Endodermal cell (in vitro differentiated cells): Measurements from ENCODE around the gene CD81. TPM values are rescaled to one million over a fixed set of nuclear protein-coding genes. Genes with fewer than 3 reads are reported as not detected.
"Not testable (repeated sequence)": the region's sequence is repeated elsewhere in the genome, so short reads cannot be mapped to it uniquely, and the experiment has no call there.

Source experiments
- DNase-seq: peaks from one replicate; pipeline ENCODE4 v3.0.0-alpha.2; 2017
- H3K27ac ChIP-seq: 2 replicates; pipeline ENCODE4 v1.5.1; 2013; ENCODE audit warnings: mild to moderate bottlenecking, low read depth, low read length, moderate library complexity
- H3K27me3 ChIP-seq: 2 replicates; pipeline ENCODE4 v1.6.1; 2013; ENCODE audit warnings: mild to moderate bottlenecking, low read length, moderate library complexity; ENCODE audit not compliant: insufficient read depth, control insufficient read depth, poor library complexity, severe bottlenecking
- H3K36me3 ChIP-seq: 2 replicates; pipeline ENCODE4 v1.7.0; 2013; ENCODE audit warnings: mild to moderate bottlenecking, low read length, moderate library complexity; ENCODE audit not compliant: control insufficient read depth, insufficient read depth
- H3K4me1 ChIP-seq: one replicate; pipeline ENCODE4 v1.7.0; 2013; ENCODE audit warnings: low read length; ENCODE audit not compliant: control insufficient read depth, insufficient read depth
- H3K4me3 ChIP-seq: 2 replicates; pipeline ENCODE4 v1.5.1; 2013; ENCODE audit warnings: mild to moderate bottlenecking, low read length, moderate library complexity
- H3K9ac ChIP-seq: 2 replicates; pipeline ENCODE4 v1.6.1; 2013; ENCODE audit warnings: mild to moderate bottlenecking, low read length, moderate library complexity; ENCODE audit not compliant: poor library complexity, severe bottlenecking; ENCODE audit errors: extremely low read depth
- H3K9me3 ChIP-seq: 2 replicates; pipeline ENCODE4 v1.6.1; 2013; ENCODE audit warnings: mild to moderate bottlenecking, low read length, moderate library complexity; ENCODE audit not compliant: control insufficient read depth
- H3K27ac Mint-ChIP-seq: 2 replicates; pipeline ENCODE4 v1.8.0; 2020; ENCODE audit warnings: mixed read lengths
- H3K27me3 Mint-ChIP-seq: 2 replicates; pipeline ENCODE4 v1.8.0; 2021; ENCODE audit warnings: mild to moderate bottlenecking, mixed read lengths; ENCODE audit not compliant: insufficient read depth
- H3K36me3 Mint-ChIP-seq: 2 replicates; pipeline ENCODE4 v1.8.0; 2020; ENCODE audit warnings: low read depth, mixed read lengths
- H3K4me1 Mint-ChIP-seq: 2 replicates; pipeline ENCODE4 v1.8.0; 2020; ENCODE audit warnings: mixed read lengths
- H3K4me3 Mint-ChIP-seq: 2 replicates; pipeline ENCODE4 v1.8.0; 2020; ENCODE audit warnings: mild to moderate bottlenecking, moderate library complexity, mixed read lengths
- H3K9me3 Mint-ChIP-seq: 2 replicates; pipeline ENCODE4 v1.8.0; 2020; ENCODE audit warnings: mild to moderate bottlenecking, mixed read lengths
- CTCF ChIP-seq: fragments of 200-600 bp; sonication (generic); conservative IDR thresholded peaks from 2 replicates; pipeline ENCODE4 v1.5.0; 2021; ENCODE audit warnings: antibody characterized with exemption, mild to moderate bottlenecking
- WGBS, 2 experiments: methylation state at CpG; one replicate each; pipeline versions ENCODE4 v1.1.5 to v1.1.7; 2013; ENCODE audit warnings: missing lambda C conversion rate in 2 of 2, mixed read lengths in 1 of 2; ENCODE audit not compliant: insufficient coverage in 1 of 2, insufficient read length in 1 of 2; 5-methylcytosine and 5-hydroxymethylcytosine counted together
- total RNA-seq, 2 donors: library from RNA; stranded (reverse); fragmentation: NEBNext Ultra II Directional in 1 of 2; extraction: Animal tissue kit (Norgen Biotek cat#: 25700) in 1 of 2; gene quantifications; 2 replicates in 1 of 2; 3 replicates in 1 of 2; pipeline ENCODE4 v1.2.1, GENCODE V29; 2021

The CD81 gene
- total RNA-seq, 2 donors from 2014 or later = 275 to 331 TPM

GRCh38 chr11:2331404-2331803, 45.7 kb upstream of the CD81 start:
- 94% methylated on average over 4 of the region's 5 CpGs; no CpG with 5 or more reads in 1 of the 2 experiments for WGBS, 2 experiments
- H3K27ac Mint-ChIP-seq = no peak overlapping the region

GRCh38 chr11:2332569-2332968, 44.5 kb upstream of the CD81 start:
- H3K9me3 Mint-ChIP-seq = peaks cover 29% of the 10 kb centered on the region

More at GRCh38 chr11:2331404-2331803, 45.7 kb upstream of the CD81 start:
- Mint-ChIP-seq H3K4me1 (peaks cover under 1% of the 10 kb centered on the region), H3K27me3 (peaks cover 10% of the 10 kb centered on the region), H3K36me3 (peaks cover 10% of the 10 kb centered on the region), H3K9me3 (peaks cover 29% of the 10 kb centered on the region), H3K4me3 (no peak overlapping the region)
- no peak for DNase-seq
- no peaks in the 10 kb centered on the region for H3K27me3 ChIP-seq
- no peak for TF ChIP-seq CTCF
- H3K9me3 ChIP-seq = peaks cover 4% of the 10 kb centered on the region
- H3K9ac ChIP-seq = no peak overlapping the region
- no peaks in the 10 kb centered on the region for H3K36me3 ChIP-seq
- H3K4me3 ChIP-seq = no peak overlapping the region
- no peaks in the 10 kb centered on the region for H3K4me1 ChIP-seq
- no peak overlapping the region for H3K27ac ChIP-seq

GRCh38 chr11:2333486-2334205, 43.5 kb upstream of the CD81 start:
- peaks cover 29% of the 10 kb centered on the region for H3K9me3 Mint-ChIP-seq
- not testable (repeated sequence) for H3K4me1 ChIP-seq, H3K27ac Mint-ChIP-seq, H3K9me3 ChIP-seq, H3K9ac ChIP-seq, DNase-seq, H3K4me3 Mint-ChIP-seq, H3K36me3 ChIP-seq, H3K27me3 ChIP-seq, H3K27me3 Mint-ChIP-seq, H3K4me3 ChIP-seq, H3K27ac ChIP-seq
- peaks cover 21% of the 10 kb centered on the region for H3K4me1 Mint-ChIP-seq
- WGBS, 2 experiments = 89% methylated on average over 2 of the region's 4 CpGs; no CpG with 5 or more reads in 1 of the 2 experiments
- peaks cover 10% of the 10 kb centered on the region for H3K36me3 Mint-ChIP-seq

More at GRCh38 chr11:2332569-2332968, 44.5 kb upstream of the CD81 start:
- not testable (repeated sequence) for H3K27me3 ChIP-seq, H3K9ac ChIP-seq, H3K4me3 Mint-ChIP-seq, DNase-seq, H3K4me3 ChIP-seq, H3K27ac Mint-ChIP-seq, H3K27ac ChIP-seq, H3K9me3 ChIP-seq, H3K4me1 ChIP-seq, H3K36me3 ChIP-seq
- peaks cover 10% of the 10 kb centered on the region for H3K27me3 Mint-ChIP-seq
- peaks cover 10% of the 10 kb centered on the region for H3K36me3 Mint-ChIP-seq
- H3K4me1 Mint-ChIP-seq = peaks cover 11% of the 10 kb centered on the region
- WGBS, 2 experiments = 84% methylated on average over 8 of the region's 29 CpGs; no CpG with 5 or more reads in 1 of the 2 experiments

DNA sequence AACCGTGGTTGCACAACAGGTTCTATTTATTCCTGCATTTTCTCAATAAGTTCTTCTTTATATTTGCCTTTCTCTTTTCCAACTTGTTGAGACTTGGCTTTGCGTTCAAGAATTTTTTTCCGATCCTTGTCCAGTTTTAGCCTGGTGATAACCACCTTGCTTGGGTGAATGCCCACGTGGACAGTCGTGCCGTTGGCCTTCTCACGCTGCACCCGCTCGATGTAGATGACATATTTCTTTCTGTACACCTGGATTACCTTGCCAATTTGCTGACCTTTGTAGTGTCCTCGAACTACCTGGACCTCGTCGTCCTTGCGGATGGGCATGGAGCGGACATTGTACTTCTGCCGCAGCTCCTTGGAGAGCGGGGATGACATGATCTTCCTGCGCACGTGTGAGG, 41.8 kb upstream of the CD81 start:
- not testable (repeated sequence) for H3K9me3 ChIP-seq, H3K4me3 ChIP-seq, H3K9ac ChIP-seq, H3K4me1 ChIP-seq, H3K36me3 Mint-ChIP-seq, H3K27me3 Mint-ChIP-seq, H3K27me3 ChIP-seq, H3K27ac Mint-ChIP-seq, H3K27ac ChIP-seq, H3K4me3 Mint-ChIP-seq, DNase-seq, H3K36me3 ChIP-seq
- Mint-ChIP-seq H3K4me1 (peaks cover 33% of the 10 kb centered on the region), H3K9me3 (peaks cover 20% of the 10 kb centered on the region)
- WGBS, 2 experiments = 90 to 93% methylated on average over 5 to 17 of the region's 18 CpGs

GRCh38 chr11:2338760-2339159, 38.4 kb upstream of the CD81 start:
- H3K27ac Mint-ChIP-seq = peak overlapping the region; percentile 36
- not testable (repeated sequence) for H3K4me3 Mint-ChIP-seq, H3K36me3 ChIP-seq, H3K9me3 Mint-ChIP-seq, H3K27ac ChIP-seq, H3K9ac ChIP-seq, H3K4me3 ChIP-seq, H3K36me3 Mint-ChIP-seq, H3K9me3 ChIP-seq, H3K27me3 ChIP-seq, H3K4me1 ChIP-seq, H3K27me3 Mint-ChIP-seq
- WGBS, 2 experiments = 72 to 86% methylated on average over 8 of the region's 8 CpGs
- H3K4me1 Mint-ChIP-seq = peaks cover 38% of the 10 kb centered on the region
- DNase-seq = peak; percentile 79
